Loucy (cell line): ENCODE data around the gene FABP3.

Experiments
- EZH2phosphoT487 ChIP-seq: fragments of 200-600 bp; IDR thresholded peaks from 2 replicates; pipeline ENCODE4 v1.6.1; 2018; ENCODE audit warnings: antibody characterized with exemption, mild to moderate bottlenecking, moderate library complexity, borderline replicate concordance
- TF ChIP-seq, protein P1 (sequence below): fragments of 200-600 bp; sonication (generic); conservative IDR thresholded peaks from 2 replicates; pipeline ENCODE4 v1.5.1; 2014; ENCODE audit warnings: mild to moderate bottlenecking, antibody characterized with exemption, low read length

DNA sequence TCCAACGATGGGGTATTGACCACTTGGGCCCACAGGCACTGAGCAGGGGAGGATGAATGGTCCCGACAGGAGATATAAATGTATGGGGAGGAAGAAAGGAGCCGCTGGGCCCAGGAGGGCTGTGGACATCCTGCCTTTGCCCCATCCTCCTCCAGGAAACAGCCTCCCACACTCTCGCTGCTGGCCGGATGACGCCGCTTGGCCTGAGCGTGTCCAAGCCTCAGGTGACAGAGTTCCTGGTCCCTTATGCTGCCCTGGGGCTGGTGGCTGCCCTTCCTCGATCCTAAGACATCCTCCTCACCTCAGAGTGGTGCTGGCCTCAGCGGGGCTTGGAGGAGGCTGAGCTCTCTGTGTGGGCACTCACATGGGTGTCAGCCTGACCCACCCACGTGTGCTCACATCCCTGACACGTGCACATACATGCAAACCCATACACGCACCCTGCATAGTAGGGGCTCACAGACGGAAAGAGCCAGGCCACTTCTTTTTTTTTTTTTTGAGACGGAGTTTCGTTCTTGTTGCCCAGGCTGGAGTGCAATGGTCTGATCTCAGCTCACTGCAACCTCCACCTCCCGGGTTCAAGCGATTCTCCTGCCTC, 34.3 kb upstream of the FABP3 start:
- TF ChIP-seq, protein P1, sequence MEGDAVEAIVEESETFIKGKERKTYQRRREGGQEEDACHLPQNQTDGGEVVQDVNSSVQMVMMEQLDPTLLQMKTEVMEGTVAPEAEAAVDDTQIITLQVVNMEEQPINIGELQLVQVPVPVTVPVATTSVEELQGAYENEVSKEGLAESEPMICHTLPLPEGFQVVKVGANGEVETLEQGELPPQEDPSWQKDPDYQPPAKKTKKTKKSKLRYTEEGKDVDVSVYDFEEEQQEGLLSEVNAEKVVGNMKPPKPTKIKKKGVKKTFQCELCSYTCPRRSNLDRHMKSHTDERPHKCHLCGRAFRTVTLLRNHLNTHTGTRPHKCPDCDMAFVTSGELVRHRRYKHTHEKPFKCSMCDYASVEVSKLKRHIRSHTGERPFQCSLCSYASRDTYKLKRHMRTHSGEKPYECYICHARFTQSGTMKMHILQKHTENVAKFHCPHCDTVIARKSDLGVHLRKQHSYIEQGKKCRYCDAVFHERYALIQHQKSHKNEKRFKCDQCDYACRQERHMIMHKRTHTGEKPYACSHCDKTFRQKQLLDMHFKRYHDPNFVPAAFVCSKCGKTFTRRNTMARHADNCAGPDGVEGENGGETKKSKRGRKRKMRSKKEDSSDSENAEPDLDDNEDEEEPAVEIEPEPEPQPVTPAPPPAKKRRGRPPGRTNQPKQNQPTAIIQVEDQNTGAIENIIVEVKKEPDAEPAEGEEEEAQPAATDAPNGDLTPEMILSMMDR: no peak
- TF ChIP-seq EZH2phosphoT487: no peak
